ENCODE results near the gene TAF7.

DNA sequence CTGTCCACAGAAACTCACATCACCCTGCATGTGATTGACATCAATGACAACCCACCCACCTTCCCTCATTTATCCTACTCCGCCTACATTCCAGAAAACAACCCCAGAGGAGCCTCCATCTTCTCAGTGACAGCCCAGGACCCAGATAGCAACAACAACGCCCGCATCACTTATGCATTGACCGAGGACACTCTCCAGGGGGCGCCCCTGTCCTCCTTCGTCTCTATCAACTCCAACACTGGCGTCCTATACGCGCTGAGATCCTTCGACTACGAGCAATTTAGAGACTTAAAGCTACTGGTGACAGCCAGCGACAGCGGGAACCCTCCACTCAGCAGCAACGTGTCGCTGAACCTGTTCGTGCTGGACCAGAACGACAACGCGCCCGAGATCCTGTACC lies 24.7 kb upstream of the TAF7 start:
- TF ChIP-seq, protein P1, sequence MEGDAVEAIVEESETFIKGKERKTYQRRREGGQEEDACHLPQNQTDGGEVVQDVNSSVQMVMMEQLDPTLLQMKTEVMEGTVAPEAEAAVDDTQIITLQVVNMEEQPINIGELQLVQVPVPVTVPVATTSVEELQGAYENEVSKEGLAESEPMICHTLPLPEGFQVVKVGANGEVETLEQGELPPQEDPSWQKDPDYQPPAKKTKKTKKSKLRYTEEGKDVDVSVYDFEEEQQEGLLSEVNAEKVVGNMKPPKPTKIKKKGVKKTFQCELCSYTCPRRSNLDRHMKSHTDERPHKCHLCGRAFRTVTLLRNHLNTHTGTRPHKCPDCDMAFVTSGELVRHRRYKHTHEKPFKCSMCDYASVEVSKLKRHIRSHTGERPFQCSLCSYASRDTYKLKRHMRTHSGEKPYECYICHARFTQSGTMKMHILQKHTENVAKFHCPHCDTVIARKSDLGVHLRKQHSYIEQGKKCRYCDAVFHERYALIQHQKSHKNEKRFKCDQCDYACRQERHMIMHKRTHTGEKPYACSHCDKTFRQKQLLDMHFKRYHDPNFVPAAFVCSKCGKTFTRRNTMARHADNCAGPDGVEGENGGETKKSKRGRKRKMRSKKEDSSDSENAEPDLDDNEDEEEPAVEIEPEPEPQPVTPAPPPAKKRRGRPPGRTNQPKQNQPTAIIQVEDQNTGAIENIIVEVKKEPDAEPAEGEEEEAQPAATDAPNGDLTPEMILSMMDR (IDR thresholded peaks at IDR 0.05) = no peak
- no peak for TF ChIP-seq EP300 (IDR thresholded peaks at IDR 0.05)
- TF ChIP-seq POLR2A (IDR thresholded peaks at IDR 0.05) = no peak
